ENCODE results near the gene OTOG.
"Not testable (repeated sequence)": the region's sequence is repeated elsewhere in the genome, so short reads cannot be mapped to it uniquely, and the experiment has no call there.

Gene OTOG

DNA sequence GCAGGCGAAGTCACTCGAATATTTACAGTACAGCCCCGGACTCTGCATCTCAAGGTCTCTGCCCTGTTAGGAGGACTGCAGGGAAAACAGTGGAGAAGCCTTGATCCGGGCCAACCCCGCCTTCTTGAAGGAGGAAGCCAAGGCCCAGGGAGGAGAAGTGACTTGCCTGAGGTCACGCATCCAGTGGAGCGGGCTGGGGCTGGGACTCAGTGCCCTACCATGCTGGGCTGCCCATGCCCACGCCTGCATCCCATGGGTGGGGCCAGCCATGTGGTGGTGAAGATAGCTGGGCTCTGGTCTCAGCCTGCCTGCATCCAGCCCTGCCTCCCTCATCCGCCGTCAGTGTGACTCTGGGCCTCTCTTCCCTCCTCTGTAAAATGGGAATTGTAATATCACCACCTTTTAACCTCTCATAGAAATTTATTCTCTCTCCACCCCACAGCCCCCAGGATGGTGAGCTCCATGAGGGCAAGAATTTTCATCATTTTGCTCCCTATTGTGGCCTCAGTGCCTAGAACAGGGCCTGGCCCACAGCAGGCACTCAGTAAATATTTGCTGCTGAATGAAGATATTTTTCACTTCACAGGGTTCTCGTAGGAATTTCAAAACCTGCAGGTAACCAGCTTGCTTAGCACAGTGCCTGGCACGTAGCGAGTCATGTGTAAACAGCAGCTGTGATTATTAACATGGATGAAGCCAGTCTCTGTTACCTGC lies 57.3 kb downstream of the OTOG start:
- no peak for DNase-seq (ENCODE audit: low read depth in 2 of 2)

DNA sequence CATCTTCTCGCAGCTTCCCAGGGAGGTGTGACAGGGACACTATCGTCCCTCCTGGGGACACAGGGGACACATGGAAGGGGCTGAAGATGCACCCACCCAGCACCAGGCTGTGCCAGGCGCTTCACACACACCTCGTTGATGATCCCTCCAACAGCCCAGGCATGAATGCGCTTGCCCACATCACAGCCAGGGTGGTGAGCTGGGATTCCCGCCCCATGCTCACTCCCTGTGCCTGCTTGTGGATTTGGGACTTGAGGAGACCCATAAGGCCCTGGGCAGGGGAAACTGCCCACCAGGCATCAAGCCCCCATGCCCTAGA lies 57.8 kb downstream of the OTOG start:
- no peak for DNase-seq (ENCODE audit: low read depth in 2 of 2)

DNA sequence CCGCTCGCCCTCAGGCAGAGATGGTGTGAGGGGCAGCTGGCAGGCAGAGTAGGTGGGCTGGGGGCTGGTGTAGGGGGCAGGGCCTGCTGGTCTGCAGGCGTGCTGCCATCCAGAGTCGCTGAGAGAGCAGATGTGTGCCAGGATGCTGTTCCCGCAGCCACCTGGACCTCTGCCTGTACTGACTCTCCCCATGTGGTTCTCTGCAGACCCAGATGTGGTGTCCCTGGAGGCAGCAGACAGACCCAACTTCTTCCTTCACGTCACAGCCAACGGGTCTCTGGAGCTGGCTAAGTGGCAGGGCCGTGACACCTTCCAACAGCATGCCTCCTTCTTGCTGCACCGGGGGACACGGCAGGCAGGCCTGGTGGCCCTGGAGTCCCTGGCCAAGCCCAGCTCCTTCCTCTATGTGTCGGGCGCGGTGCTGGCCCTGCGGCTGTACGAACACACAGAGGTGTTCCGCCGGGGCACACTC lies 58.6 kb downstream of the OTOG start:
- no peak for DNase-seq (ENCODE audit: low read depth in 2 of 2)

DNA sequence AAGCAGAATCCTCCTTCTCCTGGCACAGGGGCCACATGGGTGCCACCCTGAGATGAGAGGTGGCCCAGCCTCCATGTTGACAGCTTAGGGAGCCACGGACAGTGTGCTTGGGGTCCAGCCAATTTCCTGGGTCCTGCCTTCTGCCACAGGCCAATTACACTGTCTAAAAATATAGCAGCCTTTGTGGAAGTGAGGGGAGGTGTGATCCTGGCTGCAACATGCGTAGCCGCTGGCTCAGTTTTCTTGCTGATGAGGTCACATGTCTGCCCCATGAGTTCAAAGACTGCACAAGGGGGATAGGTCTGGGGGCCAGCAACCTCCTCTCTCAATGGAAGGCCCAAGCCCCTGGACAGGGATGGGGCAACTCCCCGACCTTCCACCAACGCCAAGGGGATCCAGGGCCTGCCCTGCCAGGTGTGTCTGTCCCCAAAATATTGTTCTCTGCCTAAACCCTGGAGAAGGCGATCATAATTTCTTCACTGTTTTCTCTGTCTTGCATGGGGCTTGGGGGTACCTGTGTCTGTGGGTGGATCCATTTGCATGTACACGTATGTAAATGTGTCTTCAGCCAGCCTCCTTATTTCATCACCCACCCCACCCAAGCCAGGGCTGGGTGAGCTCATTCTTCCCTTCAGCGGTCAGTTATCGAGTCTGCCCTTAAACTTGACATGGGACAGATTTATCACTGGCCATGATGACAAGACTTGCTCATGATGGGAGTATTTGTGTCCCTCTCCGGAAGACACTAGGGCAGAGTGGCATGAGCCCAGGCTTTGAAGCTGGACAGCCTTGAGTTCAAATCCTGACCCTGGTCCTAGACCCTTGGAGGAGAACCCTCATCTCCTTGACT lies 59.4 kb downstream of the OTOG start:
- no peak for DNase-seq (ENCODE audit: low read depth in 2 of 2)

DNA sequence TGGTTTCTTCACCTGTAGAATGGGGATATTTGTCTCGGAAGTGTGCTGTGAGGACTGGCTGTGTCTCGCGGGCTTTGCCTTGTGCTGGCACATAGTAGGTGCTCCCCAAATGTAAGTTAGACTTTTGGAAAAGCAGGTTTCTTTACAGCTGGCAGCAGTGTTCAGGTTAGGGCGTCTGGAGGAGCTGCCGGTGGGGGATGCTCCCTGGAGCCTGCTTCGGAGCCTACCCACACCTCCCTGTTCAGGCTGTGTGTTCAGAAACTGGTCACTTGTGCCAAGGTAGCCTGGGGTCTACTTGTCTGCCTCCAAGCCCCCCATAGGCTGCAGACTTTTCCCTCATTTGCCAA lies 60.0 kb downstream of the OTOG start:
- no peak for DNase-seq (ENCODE audit: low read depth in 2 of 2)

DNA sequence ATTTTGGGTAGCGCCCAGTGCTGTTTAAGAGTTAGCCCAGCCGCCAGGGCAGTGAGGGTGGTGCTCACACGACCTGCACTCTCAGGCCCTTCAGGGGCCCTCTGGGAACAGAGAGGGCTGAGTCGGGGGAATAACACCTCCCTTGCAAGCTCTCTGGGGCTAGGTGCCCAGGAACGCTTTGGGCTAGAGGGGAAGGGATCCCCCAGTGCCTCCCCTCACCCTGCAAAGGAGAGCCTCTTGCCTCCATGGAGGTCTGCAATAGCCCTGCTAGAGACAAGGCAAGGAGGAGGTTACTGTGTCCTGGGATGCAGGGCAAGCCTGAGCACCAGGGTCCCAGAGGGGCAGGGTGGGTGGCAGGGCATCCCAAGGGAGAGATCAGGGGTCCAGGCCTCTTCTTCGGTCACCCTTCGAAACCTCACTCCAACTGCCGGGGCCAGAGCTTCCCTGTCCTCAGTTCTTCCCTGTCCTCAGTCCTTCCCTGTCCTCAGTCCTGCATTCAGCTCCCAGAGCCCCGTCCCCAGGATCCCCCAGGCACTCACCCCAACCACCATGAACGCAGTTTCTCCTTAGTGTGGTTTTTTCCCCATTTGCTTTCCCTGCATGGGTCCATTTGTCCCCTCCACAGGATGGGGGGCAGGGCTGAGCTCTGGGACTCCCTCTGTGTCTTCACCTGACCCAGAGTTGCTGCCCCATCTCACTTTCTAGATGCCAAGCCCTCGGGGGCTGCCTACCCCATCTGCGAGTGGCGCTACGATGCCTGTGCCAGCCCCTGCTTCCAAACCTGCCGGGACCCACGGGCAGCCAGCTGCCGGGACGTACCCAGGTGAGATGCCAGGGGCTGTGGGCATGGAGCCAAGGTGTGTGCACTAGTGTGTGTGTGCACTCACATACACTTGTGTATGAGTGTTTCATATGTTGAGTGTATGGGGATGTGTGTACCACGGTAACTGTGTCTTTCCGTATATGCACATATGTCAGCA lies 60.8 kb downstream of the OTOG start:
- no peak for DNase-seq (ENCODE audit: low read depth in 2 of 2)

DNA sequence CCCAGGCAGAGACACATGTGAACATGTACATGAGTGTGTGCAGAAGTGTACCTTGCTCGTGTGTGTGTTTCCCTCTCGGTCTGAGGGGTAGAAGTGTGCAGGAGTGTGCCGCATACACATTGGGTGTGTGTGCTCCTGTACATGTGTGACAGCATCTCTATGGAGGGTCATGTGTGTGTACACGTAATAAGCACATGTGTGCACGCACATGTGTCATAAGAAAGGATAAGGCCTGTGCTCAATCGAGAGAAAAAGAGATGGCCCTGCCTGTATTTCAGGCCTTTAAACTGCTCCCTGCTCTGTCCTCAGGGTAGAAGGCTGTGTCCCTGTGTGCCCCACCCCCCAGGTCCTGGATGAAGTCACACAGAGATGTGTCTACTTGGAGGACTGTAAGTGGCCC lies 61.8 kb downstream of the OTOG start:
- no peak for DNase-seq (ENCODE audit: low read depth in 2 of 2)

DNA sequence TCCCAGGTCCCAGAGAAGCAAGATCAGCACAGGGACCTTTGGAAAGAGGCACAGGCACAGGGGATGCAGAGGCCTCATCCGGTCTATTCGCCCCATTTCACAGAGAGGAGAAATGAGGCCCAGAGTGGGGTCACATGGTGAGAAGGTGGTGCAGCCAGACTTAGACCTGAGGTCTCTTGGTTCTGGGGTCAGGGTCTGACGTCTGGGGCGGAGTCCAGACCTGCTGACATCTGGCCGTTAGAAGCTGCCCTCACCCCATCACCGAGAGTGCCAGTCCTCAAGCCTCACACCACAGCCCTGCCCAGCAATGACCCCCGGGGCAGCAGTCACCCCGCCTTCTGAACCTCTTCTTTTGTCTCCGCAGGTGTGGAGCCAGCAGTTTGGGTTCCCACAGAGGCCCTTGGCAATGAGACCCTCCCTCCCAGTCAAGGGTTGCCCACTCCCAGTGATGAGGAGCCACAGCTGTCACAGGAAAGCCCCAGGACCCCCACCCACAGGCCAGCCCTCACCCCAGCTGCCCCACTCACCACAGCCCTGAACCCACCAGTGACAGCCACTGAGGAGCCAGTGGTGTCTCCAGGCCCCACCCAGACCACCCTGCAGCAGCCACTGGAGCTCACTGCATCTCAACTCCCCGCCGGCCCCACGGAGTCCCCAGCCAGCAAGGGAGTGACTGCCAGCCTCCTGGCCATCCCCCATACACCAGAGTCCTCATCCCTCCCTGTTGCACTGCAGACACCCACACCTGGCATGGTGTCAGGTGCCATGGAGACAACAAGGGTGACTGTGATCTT lies 62.4 kb downstream of the OTOG start:
- no peak for DNase-seq (ENCODE audit: low read depth in 2 of 2)

DNA sequence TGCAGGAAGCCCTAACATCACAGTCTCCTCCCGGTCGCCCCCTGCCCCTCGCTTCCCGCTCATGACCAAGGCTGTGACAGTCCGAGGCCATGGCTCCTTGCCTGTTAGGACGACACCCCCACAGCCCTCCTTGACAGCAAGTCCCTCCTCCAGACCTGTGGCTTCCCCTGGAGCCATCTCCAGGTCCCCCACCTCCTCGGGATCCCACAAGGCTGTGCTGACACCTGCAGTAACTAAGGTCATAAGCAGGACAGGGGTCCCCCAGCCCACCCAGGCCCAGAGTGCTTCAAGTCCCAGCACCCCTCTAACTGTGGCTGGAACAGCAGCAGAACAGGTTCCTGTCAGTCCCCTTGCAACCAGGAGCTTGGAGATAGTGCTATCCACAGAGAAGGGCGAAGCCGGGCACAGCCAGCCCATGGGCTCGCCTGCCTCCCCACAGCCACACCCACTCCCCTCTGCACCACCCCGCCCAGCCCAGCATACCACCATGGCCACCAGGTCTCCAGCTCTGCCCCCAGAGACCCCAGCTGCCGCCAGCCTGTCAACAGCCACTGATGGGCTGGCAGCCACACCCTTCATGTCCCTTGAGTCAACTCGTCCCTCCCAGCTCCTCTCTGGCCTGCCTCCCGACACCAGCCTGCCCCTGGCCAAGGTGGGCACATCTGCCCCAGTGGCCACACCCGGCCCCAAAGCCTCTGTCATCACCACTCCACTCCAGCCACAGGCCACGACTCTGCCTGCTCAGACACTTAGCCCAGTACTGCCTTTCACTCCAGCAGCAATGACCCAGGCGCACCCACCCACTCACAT lies 63.2 kb downstream of the OTOG start:
- DNase-seq (ENCODE audit: low read depth in 2 of 2): no peak

DNA sequence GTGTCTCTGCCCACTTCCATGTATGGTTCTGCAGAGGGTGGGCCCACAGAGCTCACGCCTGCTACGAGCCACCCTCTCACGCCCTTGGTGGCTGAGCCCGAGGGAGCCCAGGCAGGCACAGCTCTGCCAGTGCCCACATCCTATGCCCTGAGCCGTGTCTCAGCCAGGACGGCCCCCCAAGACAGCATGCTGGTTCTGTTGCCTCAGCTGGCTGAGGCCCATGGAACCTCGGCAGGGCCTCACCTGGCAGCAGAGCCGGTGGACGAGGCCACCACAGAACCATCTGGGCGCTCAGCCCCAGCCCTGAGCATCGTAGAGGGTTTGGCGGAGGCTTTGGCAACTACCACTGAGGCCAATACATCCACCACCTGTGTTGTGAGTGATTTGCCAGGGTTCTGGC lies 64.0 kb downstream of the OTOG start:
- no peak for DNase-seq (ENCODE audit: low read depth in 2 of 2)

DNA sequence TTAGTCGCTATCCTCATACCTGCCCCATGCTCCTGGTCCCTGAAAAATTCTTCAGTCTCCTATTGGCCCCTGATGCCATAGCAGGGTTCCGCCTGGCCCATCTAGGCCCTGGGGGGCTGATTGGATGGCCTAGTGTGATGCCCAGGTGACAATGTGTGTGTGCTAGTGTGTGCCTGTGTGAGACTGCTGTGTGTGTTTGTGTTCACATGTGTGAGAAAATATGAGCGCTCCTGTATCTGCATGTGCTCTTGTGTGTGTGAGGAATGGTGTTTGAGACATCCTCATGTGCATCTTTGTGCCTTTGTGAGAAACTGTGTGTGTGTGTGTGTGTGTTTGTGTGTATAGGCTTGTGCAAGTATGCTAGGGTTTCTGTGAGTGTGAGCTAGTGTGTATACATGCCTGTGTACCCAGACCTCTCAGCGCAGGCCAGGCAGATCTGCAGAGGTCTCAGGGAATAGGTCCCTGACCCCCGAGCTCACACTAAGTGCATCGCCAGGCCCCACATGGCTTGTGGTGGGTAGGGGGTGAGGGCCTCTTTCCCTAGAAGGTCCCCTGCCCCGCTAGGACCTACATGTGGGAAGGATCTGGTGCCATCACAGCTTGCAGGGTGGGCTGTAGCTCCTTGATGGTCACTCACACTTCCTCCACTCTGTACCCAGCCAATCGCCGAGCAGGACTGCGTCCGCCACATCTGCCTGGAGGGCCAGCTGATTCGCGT lies 64.6 kb downstream of the OTOG start:
- no peak for DNase-seq (ENCODE audit: low read depth in 2 of 2)

DNA sequence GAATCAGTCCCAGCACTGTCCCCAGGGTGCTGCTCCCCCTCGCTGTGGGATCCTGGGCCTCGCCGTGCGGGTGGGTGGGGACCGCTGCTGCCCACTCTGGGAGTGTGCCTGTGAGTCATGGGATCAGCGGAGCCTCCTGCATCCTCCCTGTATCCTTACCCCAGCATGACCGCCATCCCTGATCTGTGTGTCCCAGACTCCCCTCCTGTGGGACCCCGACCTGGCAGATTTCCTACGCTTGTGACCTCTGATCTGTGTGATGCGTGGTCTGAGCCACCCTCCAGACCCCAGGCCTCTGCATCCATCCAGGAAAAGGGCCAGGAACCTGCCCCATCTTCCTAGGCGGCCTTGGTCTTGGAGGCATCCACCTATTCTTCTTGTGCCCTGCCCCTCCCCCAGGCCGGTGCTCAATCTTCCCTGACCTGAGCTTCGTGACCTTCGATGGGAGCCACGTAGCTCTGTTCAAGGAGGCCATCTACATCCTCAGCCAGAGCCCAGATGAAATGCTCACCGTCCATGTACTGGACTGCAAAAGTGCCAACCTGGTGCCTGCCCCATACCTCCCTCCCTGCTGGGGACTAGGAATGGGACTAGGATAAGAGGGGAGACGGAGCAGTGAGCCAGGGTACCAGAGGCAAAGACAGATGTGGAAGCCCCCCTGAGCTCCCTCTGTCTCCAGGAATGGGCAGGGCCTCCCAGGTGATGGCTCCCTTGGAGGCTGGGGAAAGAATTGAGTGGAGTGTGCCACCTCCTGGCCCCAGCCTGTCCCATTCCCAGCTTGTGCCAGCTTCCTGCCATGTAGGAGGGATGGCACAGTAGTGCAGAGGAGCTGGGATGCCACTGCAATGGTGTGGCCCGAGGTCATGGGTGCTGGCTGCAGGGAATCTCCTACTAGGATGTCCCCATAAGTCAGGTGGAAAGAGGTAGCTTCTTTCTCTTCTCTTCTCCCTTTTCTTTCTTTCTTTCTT lies 65.4 kb downstream of the OTOG start:
- DNase-seq (ENCODE audit: low read depth in 2 of 2): no peak

DNA sequence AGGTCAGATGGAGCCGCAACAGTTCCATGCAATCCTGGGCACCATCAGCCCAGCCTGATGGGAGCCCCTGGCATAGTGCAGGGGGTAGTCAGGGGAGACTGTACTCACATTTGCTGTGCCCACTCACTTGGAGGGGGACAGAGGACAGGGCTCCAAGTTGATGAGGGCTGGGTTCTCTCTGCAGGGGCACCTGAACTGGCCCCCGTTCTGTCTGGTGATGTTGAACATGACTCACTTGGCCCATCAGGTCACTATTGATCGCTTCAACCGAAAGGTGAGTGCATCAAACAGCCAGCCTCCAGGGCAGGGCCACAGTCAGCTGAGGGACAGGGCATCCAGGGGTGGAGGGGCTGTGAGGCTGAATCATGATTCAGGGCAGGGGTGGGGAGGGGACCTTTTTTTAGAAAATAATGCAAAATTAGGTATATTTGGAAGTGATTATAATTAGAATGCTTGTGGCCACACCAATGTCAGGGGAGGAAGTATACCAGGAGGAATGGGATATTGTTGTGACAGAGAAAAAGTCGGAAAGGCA lies 66.4 kb downstream of the OTOG start:
- no peak for DNase-seq (ENCODE audit: low read depth in 2 of 2)

DNA sequence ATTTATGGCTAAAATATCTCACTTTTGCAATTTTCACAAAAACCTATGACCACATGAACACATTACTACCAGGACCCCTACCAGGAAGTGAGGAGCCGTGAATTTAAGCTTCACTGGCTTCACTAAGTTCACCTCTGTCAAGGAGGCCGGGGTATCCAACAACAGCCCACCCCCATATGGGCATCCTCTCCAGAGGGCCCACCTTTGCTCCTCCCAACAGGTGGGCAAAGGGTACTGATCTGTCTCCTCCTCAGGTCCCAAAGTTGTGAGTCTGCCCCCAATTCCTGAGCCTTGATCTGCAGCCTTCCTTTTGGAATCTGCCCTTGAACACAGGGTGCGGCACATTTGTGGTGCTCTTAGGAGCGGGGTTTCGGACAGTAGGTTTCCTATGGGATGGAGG lies 66.9 kb downstream of the OTOG start:
- DNase-seq (ENCODE audit: low read depth in 2 of 2): no peak

DNA sequence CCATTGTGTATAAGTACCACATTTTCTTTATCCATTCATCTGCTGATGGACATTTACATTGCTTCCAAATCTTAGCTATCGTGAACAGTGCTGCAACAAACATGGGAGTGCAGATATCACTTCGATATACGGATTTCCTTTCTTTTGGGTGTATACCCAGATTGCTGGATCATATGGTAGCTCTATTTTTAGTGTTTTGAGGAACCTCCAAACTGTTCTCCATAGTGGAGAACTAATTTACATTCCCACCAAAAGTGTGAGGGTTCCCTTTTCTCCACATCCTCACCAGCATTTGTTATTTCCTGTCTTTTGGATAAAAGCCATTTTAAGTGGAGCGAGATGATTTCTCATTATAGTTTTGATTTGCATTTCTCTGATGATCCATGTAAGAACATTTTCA lies 75.7 kb downstream of the OTOG start:
- not testable (repeated sequence) for DNase-seq (ENCODE audit: low read depth in 2 of 2)

DNA sequence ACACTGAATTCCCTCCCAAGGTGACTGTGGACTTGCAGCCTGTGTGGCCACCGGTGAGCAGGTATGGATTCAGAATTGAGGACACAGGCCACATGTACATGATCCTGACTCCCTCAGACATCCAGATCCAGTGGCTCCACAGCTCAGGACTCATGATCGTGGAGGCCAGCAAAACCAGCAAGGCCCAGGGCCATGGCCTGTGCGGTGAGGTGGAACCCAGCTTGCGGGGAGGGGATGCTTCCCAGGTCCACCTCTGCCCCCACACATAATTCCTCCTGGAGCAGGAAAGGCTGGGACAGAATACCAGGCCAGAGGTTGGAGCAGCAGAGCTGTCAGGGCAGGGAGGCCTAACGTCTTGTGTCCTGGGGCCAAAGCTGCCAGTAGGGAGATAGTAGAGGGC lies 82.1 kb downstream of the OTOG start:
- no peak for DNase-seq (ENCODE audit: low read depth in 2 of 2)

DNA sequence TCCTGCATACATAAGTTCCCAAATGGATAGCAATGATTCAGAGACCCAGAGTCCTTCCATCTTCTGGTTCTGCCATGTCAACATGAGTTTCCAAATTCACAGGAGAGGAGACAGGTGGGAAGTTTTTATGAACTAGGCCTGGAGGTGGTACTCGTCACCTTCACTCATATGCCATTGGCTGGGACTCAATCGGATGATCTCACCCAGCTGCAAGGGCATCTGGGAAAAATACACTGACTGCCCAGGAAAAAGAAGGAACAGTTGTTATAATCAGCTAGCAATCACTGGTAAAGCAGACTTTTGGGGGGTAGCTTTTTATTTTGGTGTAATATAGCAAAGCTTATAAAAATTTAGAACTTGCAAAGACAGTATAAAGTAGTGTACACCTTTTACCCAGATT lies 83.9 kb downstream of the OTOG start:
- no peak for DNase-seq (ENCODE audit: low read depth in 2 of 2)

DNA sequence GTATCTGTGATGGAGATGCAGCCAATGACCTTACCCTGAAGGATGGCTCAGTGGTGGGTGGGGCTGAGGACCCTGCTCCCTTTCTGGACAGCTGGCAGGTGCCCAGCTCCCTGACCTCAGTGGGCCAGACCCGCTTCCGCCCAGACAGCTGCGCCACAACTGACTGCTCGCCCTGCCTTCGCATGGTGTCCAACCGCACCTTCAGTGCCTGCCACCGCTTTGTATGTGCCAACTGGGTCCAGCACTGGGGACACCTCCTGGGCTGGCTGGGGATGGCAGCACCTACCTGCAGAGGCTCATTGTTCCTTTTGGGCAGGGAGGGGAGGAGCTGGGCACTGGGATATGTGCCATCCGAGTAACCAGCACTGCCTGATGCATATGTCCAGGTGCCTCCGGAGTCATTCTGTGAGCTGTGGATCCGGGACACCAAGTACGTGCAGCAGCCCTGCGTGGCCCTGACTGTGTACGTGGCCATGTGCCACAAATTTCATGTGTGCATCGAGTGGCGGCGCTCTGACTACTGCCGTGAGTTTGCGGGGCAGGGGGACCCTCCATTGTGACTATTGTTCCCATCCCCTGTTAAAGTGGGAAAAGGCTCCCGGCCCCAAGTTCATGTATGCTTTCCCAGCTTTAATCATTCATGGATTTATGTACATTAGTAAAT lies 84.8 kb downstream of the OTOG start:
- no peak for DNase-seq (ENCODE audit: low read depth in 2 of 2)

Measured in stimulated activated CD8-positive, alpha-beta memory T cell treated with anti-CD3 and anti-CD28 coated beads, Interleukin-15, amount 100 ng/mL, for 4 hours (primary cell).